ENCODE measurements around the gene ZBTB24.

The ZBTB24 gene

DNA sequence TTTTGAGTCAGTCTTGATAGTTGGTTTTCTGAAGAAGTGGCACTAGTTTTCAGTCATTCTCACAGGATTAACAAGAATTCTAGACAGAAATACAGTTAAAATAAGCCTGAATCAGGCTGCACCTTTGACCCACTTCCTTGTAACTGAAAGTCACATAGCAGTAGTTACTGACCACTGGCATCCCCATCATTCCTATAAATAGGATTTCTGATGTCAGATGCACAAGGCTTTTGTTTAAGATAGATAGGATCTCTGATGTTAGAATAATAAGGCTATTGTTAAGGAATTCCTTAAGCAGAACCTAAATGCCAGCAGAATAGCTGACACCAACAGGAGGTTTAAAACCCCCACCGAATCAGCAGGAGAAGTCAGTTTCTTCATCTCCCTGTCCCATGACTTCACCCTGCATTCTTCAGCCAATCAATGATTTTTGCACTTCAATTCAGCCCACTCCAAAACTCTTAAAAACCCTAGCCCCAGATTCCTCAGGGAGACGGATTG is 30.6 kb upstream of the ZBTB24 start:
- TF ChIP-seq, protein P1, sequence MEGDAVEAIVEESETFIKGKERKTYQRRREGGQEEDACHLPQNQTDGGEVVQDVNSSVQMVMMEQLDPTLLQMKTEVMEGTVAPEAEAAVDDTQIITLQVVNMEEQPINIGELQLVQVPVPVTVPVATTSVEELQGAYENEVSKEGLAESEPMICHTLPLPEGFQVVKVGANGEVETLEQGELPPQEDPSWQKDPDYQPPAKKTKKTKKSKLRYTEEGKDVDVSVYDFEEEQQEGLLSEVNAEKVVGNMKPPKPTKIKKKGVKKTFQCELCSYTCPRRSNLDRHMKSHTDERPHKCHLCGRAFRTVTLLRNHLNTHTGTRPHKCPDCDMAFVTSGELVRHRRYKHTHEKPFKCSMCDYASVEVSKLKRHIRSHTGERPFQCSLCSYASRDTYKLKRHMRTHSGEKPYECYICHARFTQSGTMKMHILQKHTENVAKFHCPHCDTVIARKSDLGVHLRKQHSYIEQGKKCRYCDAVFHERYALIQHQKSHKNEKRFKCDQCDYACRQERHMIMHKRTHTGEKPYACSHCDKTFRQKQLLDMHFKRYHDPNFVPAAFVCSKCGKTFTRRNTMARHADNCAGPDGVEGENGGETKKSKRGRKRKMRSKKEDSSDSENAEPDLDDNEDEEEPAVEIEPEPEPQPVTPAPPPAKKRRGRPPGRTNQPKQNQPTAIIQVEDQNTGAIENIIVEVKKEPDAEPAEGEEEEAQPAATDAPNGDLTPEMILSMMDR (IDR thresholded peaks at IDR 0.05): no peak
- no peaks in the 10 kb centered on the region for H3K27me3 ChIP-seq
- no peak overlapping the region for H3K27ac ChIP-seq
- H3K4me1 ChIP-seq (ENCODE audit: control insufficient read depth in 1 of 2, insufficient read depth in 1 of 2, low read depth in 1 of 2, low read length in 1 of 2): peaks cover 12 to 18% of the 10 kb centered on the region in 2 experiments
- no peaks in the 10 kb centered on the region for H3K9me3 ChIP-seq
- H3K36me3 ChIP-seq: no peaks in the 10 kb centered on the region
- no peak overlapping the region for H3K4me3 ChIP-seq (ENCODE audit: low read depth in 1 of 2, low read length in 1 of 2)

DNA sequence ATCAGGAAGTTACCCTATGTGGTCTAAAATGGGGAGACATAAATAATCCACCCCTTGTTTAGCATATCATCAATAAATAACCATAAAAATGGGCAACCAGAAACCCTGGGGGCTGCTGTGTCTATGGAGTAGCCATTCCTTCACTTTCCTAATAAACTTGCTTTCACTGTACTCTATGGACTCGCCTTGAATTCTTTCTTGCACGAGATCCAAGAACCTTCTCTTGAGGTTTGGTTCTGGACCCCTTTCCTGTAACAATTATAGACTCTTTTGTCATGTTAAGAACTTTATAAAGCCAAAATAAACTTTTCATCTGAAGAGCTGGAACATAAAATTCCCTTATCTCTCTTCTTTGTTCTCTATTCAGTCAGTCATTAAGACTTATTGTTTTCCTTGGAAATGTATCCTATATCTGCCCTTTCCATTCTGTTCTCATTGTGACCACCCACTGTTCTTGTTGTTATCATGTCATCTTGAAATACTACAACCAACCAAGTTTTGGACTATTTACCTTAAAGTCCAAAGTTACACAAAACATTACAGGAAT is 29.3 kb upstream of the ZBTB24 start:
- TF ChIP-seq, protein P1 (IDR thresholded peaks at IDR 0.05): no peak
- H3K4me1 ChIP-seq (ENCODE audit: control insufficient read depth in 1 of 2, insufficient read depth in 1 of 2, low read depth in 1 of 2, low read length in 1 of 2): peaks cover 12 to 18% of the 10 kb centered on the region in 2 experiments
- no peaks in the 10 kb centered on the region for H3K9me3 ChIP-seq
- H3K36me3 ChIP-seq: no peaks in the 10 kb centered on the region
- no peak overlapping the region for H3K27ac ChIP-seq
- H3K27me3 ChIP-seq: no peaks in the 10 kb centered on the region
- H3K4me3 ChIP-seq (ENCODE audit: low read depth in 1 of 2, low read length in 1 of 2): no peak overlapping the region

DNA sequence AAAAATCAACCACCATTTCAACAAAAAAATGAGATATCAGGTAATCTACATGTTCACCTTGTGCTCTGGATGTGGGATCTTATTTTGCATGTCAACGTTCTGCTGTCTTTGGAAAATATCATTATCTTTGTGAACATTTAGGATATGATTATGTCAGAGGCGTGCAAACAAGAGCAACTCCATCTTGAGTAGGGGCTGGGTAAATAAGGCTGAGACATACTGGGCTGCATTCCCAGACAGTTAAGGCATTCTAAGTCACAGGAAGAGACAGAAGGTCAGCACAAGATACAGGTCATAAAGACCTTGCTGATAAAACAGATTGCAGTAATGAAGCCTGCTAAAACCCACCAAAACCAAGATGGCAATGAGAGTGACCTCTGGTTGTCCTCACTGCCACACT is 28.8 kb upstream of the ZBTB24 start:
- peaks cover 12 to 16% of the 10 kb centered on the region in 2 experiments for H3K4me1 ChIP-seq (ENCODE audit: control insufficient read depth in 1 of 2, insufficient read depth in 1 of 2, low read depth in 1 of 2, low read length in 1 of 2)
- no peaks in the 10 kb centered on the region for H3K27me3 ChIP-seq
- H3K36me3 ChIP-seq: no peaks in the 10 kb centered on the region
- H3K27ac ChIP-seq: no peak overlapping the region
- TF ChIP-seq, protein P1 (IDR thresholded peaks at IDR 0.05): no peak
- no peaks in the 10 kb centered on the region for H3K9me3 ChIP-seq
- no peak overlapping the region for H3K4me3 ChIP-seq (ENCODE audit: low read depth in 1 of 2, low read length in 1 of 2)

DNA sequence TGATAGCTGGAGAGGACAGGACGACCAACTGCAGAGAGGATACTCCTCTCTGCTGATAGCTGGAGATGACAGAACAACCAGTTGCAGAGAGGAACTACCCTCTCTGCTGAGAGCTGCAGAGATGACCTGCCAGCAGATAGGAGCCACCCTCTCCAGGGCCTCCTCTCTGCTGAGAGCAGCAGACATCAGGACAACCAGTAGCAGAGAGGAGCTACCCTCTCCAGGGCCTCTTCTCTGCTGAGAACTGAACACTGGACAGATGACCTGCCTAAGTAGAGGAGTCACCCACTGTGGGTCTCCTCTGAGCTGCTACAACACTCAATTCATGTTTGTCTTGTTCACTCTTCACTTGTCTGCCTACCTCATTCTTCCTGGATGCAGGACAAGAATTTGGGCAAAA is 27.3 kb upstream of the ZBTB24 start:
- H3K4me3 ChIP-seq (ENCODE audit: low read depth in 1 of 2, low read length in 1 of 2): no peak overlapping the region
- no peaks in the 10 kb centered on the region for H3K36me3 ChIP-seq
- H3K27ac ChIP-seq: no peak overlapping the region
- no peaks in the 10 kb centered on the region for H3K27me3 ChIP-seq
- H3K9me3 ChIP-seq: no peaks in the 10 kb centered on the region
- TF ChIP-seq, protein P1 (IDR thresholded peaks at IDR 0.05): no peak
- H3K4me1 ChIP-seq (ENCODE audit: control insufficient read depth in 1 of 2, insufficient read depth in 1 of 2, low read depth in 1 of 2, low read length in 1 of 2): peaks cover 0 to 1% of the 10 kb centered on the region in 2 experiments

DNA sequence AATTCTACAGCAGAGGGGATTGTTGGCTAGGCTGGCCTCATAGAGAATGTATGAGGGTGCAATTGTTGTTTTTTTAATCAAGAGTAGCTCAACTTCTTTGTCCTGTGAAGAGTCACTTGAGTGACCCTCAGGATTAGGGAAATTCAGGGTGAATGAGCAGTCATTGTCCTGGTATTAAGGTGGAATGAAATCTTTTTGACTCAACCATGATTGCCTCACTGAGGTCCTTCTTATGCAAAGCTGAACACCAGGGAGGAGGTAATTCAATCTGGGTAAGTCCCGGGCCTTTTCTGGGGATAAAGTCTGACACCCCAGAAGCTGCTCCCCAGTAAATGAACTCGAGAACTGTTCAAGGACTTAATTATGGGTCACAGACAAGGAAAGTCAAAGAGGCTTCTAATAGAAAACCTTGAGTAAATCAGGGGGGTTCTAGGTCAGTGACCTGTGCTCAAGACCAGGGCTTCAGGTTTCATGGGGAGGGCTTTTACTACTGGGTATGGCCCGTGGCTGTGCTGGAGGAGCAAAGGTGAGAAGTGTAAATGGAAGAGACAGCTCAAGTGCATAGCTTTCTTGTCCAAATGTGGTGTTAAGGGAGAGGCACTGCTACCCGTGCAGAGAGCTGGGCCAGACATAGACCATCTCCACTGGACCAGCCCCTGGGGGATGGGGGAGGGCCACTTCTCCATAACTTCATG is 25.3 kb upstream of the ZBTB24 start:
- TF ChIP-seq, protein P1 (IDR thresholded peaks at IDR 0.05): no peak
- Histone ChIP-seq H3K27me3 (no peaks in the 10 kb centered on the region), H3K36me3 (no peaks in the 10 kb centered on the region), H3K9me3 (no peaks in the 10 kb centered on the region), H3K27ac (no peak overlapping the region), H3K4me3 (ENCODE audit: low read depth in 1 of 2, low read length in 1 of 2) (no peak overlapping the region), H3K4me1 (ENCODE audit: control insufficient read depth in 1 of 2, insufficient read depth in 1 of 2, low read depth in 1 of 2, low read length in 1 of 2) (no peaks in the 10 kb centered on the region)
